WTC11 (cell line): ENCODE measurements around the gene DAPK3. TPM values are rescaled to one million over a fixed set of nuclear protein-coding genes. Genes with fewer than 3 reads are reported as not detected.
A peak's percentile ranks its signal among the peaks of the same experiment; 100 is the strongest.

Source experiments
- ATAC-seq: fragments of 200-7000 bp; cut with Tn5 transposase; 2 replicates; pipeline ENCODE4 v1.10.0; 2021; ENCODE audit warnings: mild to moderate bottlenecking, moderate library complexity
- CTCF ChIA-PET: fragments of 300-600 bp; sonication (Branson Sonifier 250); formaldehyde crosslinking; loops from one replicate; lab custom pipeline; 2021; ENCODE audit warnings: antibody characterized with exemption; lab: Charles Lee
- POLR2A ChIA-PET: fragments of 350-600 bp; sonication (Branson Sonifier 250); formaldehyde crosslinking; loops from one replicate; lab custom pipeline; 2021; ENCODE audit warnings: antibody characterized with exemption; lab: Charles Lee
- DNase-seq: peaks from one replicate; pipeline ENCODE4 v3.0.0; 2021; ENCODE audit warnings: low spot score
- H3K27ac Mint-ChIP-seq: 2 replicates; pipeline ENCODE4 v1.8.0; 2021; ENCODE audit warnings: mixed read lengths
- H3K27me3 Mint-ChIP-seq: 2 replicates; pipeline ENCODE4 v1.8.0; 2021; ENCODE audit warnings: low read depth, mild to moderate bottlenecking, moderate library complexity, mixed read lengths
- H3K36me3 Mint-ChIP-seq: 2 replicates; pipeline ENCODE4 v1.8.0; 2021; ENCODE audit warnings: mixed read lengths
- H3K4me1 Mint-ChIP-seq: 2 replicates; pipeline ENCODE4 v1.8.0; 2022; ENCODE audit warnings: mixed read lengths
- H3K4me3 Mint-ChIP-seq: 2 replicates; pipeline ENCODE4 v1.8.0; 2021; ENCODE audit warnings: mild to moderate bottlenecking, moderate library complexity, mixed read lengths
- H3K9me3 Mint-ChIP-seq: 2 replicates; pipeline ENCODE4 v1.8.0; 2021; ENCODE audit warnings: mixed read lengths
- ATF1 ChIP-seq: sonication (generic); formaldehyde crosslinking; IDR thresholded peaks from 2 replicates; pipeline ENCODE4 v1.8.1; 2023; ENCODE audit warnings: mild to moderate bottlenecking, moderate library complexity, missing genetic modification reagents
- ESRRA ChIP-seq: sonication (generic); formaldehyde crosslinking; IDR thresholded peaks from 2 replicates; pipeline ENCODE4 v1.8.1; 2022; ENCODE audit warnings: mild to moderate bottlenecking, missing genetic modification reagents, borderline replicate concordance
- NFATC4 ChIP-seq: fragments of 250-450 bp; sonication (Bioruptor Pico); IDR thresholded peaks from 2 replicates; pipeline ENCODE4 v1.9.0; 2021; ENCODE audit warnings: mild to moderate bottlenecking
- NR3C1 ChIP-seq: sonication (generic); formaldehyde crosslinking; conservative IDR thresholded peaks from 2 replicates; pipeline ENCODE4 v1.8.1; 2023; ENCODE audit warnings: low read depth, mild to moderate bottlenecking, missing genetic modification reagents
- SP1 ChIP-seq: sonication (generic); formaldehyde crosslinking; conservative IDR thresholded peaks from 2 replicates; pipeline ENCODE4 v1.8.1; 2022; ENCODE audit warnings: missing genetic modification reagents
- TEAD4 ChIP-seq: sonication (generic); formaldehyde crosslinking; IDR thresholded peaks from 2 replicates; pipeline ENCODE4 v1.8.0; 2022; ENCODE audit warnings: mild to moderate bottlenecking, missing genetic modification reagents
- ZNF317 ChIP-seq: sonication (generic); formaldehyde crosslinking; IDR thresholded peaks from 2 replicates; pipeline ENCODE4 v1.8.1; 2023; ENCODE audit warnings: low read depth, mild to moderate bottlenecking, moderate library complexity, missing genetic modification reagents, borderline replicate concordance
- ZNF416 ChIP-seq: fragments of 250-450 bp; sonication (Bioruptor Pico); IDR thresholded peaks from 2 replicates; pipeline ENCODE4 v1.9.0; 2021; ENCODE audit warnings: mild to moderate bottlenecking, inconsistent platforms
- ZNF423 ChIP-seq: fragments of 250-450 bp; sonication (Bioruptor Pico); IDR thresholded peaks from 2 replicates; pipeline ENCODE4 v2.1.2; 2022; ENCODE audit warnings: mild to moderate bottlenecking, moderate library complexity
- total RNA-seq: library from RNA; stranded (reverse); gene quantifications from 3 replicates; pipeline ENCODE4 v1.2.3, GENCODE V29; 2021
- TF ChIP-seq, protein P1 (sequence below): sonication (generic); formaldehyde crosslinking; IDR thresholded peaks from 2 replicates; pipeline ENCODE4 v1.8.0; 2023; ENCODE audit warnings: missing genetic modification reagents, mild to moderate bottlenecking, borderline replicate concordance
- TF ChIP-seq, protein P2 (sequence below): sonication (generic); formaldehyde crosslinking; IDR thresholded peaks from 2 replicates; pipeline ENCODE4 v1.8.1; 2022; ENCODE audit warnings: low read depth, mild to moderate bottlenecking, moderate library complexity, missing genetic modification reagents, borderline replicate concordance
- TF ChIP-seq, protein P3 (sequence below): fragments of 250-450 bp; sonication (Bioruptor Pico); IDR thresholded peaks from 2 replicates; pipeline ENCODE4 v2.1.2; 2022; ENCODE audit warnings: mild to moderate bottlenecking, moderate library complexity
- TF ChIP-seq, protein P4 (sequence below): sonication (generic); formaldehyde crosslinking; IDR thresholded peaks from 2 replicates; pipeline ENCODE4 v1.8.0; 2023; ENCODE audit warnings: missing genetic modification reagents
- TF ChIP-seq, protein P5 (sequence below): sonication (generic); formaldehyde crosslinking; IDR thresholded peaks from 2 replicates; pipeline ENCODE4 v1.8.0; 2022; ENCODE audit warnings: missing genetic modification reagents
- TF ChIP-seq, protein P6 (sequence below): sonication (generic); formaldehyde crosslinking; IDR thresholded peaks from 2 replicates; pipeline ENCODE4 v1.8.1; 2022; ENCODE audit warnings: missing genetic modification reagents, borderline replicate concordance
- TF ChIP-seq, protein P7 (sequence below): sonication (generic); formaldehyde crosslinking; IDR thresholded peaks from 2 replicates; pipeline ENCODE4 v1.8.1; 2023; ENCODE audit warnings: mild to moderate bottlenecking, missing genetic modification reagents
- TF ChIP-seq, protein P8 (sequence below): sonication (generic); formaldehyde crosslinking; IDR thresholded peaks from 2 replicates; pipeline ENCODE4 v1.8.0; 2022; ENCODE audit warnings: mild to moderate bottlenecking, missing genetic modification reagents

Gene DAPK3
- total RNA-seq, 1 experiment from 2014 or later: 73.5 TPM

DNA sequence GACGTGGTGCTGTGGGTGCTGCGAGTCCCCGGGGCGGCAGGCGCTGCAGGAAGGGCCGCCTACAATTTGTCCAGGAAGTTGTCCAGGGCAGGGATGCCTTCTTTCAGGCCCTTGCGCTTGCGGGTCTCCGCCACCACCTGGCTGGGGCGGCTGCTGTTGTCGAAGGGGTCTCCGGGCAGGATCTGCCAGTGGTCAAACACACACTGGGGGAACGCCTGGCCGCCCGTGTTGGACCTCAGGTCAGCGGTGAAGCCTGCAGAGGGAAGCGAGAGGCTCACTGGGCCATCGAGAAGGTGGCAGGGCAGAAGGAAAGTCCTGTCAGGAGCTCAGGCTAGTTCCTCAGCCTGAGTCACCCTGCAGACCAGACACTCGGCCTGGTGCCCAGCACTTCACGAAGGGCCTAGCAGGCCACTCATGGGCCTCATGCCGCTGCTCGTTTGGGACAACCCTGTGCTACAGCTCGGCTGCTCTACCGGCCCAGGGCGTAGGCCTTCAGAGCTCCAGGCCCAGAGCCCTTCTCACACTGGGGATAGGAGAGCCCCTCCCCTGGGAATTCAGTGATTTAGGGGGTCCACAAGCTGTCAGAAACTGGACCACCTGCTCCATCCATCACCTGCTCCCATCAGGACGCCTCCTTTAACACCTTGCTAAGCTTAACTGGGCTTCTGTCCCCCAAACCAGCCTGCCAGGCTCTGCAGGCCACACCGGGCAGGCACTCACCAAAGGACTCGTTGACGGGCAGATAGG lies 5.8 kb upstream of the DAPK3 start:
- CTCF ChIA-PET: no interaction called here
- Mint-ChIP-seq H3K27me3 (no peaks in the 10 kb centered on the region), H3K27ac (no peak overlapping the region), H3K9me3 (no peaks in the 10 kb centered on the region), H3K4me1 (peaks cover 3% of the 10 kb centered on the region; the same call in 1 of the 2 replicates), H3K36me3 (peaks cover 60% of the 10 kb centered on the region), H3K4me3 (no peak overlapping the region)
- DNase-seq: no peak
- POLR2A ChIA-PET: interaction anchor here (1.1 kb wide), 1 partner anchor 9 kb away, joined by 4 read pairs; the partner anchor contains the start of gene EEF2
- TF ChIP-seq, protein P1, sequence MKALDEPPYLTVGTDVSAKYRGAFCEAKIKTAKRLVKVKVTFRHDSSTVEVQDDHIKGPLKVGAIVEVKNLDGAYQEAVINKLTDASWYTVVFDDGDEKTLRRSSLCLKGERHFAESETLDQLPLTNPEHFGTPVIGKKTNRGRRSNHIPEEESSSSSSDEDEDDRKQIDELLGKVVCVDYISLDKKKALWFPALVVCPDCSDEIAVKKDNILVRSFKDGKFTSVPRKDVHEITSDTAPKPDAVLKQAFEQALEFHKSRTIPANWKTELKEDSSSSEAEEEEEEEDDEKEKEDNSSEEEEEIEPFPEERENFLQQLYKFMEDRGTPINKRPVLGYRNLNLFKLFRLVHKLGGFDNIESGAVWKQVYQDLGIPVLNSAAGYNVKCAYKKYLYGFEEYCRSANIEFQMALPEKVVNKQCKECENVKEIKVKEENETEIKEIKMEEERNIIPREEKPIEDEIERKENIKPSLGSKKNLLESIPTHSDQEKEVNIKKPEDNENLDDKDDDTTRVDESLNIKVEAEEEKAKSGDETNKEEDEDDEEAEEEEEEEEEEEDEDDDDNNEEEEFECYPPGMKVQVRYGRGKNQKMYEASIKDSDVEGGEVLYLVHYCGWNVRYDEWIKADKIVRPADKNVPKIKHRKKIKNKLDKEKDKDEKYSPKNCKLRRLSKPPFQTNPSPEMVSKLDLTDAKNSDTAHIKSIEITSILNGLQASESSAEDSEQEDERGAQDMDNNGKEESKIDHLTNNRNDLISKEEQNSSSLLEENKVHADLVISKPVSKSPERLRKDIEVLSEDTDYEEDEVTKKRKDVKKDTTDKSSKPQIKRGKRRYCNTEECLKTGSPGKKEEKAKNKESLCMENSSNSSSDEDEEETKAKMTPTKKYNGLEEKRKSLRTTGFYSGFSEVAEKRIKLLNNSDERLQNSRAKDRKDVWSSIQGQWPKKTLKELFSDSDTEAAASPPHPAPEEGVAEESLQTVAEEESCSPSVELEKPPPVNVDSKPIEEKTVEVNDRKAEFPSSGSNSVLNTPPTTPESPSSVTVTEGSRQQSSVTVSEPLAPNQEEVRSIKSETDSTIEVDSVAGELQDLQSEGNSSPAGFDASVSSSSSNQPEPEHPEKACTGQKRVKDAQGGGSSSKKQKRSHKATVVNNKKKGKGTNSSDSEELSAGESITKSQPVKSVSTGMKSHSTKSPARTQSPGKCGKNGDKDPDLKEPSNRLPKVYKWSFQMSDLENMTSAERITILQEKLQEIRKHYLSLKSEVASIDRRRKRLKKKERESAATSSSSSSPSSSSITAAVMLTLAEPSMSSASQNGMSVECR (CRISPR knock-in tag): no peak
- TF ChIP-seq NR3C1 (CRISPR knock-in tag) (no peak), ATF1 (CRISPR knock-in tag) (no peak), TEAD4 (CRISPR knock-in tag) (no peak), NFATC4 (CRISPR knock-in tag) (peak; percentile 32; the same call in 1 of the 2 replicates), ZNF416 (CRISPR knock-in tag) (peak; percentile 89), ESRRA (no peak), ZNF423 (no peak), SP1 (no peak), ZNF317 (CRISPR knock-in tag) (no peak)
- TF ChIP-seq, protein P2, sequence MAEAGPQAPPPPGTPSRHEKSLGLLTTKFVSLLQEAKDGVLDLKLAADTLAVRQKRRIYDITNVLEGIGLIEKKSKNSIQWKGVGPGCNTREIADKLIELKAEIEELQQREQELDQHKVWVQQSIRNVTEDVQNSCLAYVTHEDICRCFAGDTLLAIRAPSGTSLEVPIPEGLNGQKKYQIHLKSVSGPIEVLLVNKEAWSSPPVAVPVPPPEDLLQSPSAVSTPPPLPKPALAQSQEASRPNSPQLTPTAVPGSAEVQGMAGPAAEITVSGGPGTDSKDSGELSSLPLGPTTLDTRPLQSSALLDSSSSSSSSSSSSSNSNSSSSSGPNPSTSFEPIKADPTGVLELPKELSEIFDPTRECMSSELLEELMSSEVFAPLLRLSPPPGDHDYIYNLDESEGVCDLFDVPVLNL (CRISPR knock-in tag): no peak
- TF ChIP-seq, protein P3, sequence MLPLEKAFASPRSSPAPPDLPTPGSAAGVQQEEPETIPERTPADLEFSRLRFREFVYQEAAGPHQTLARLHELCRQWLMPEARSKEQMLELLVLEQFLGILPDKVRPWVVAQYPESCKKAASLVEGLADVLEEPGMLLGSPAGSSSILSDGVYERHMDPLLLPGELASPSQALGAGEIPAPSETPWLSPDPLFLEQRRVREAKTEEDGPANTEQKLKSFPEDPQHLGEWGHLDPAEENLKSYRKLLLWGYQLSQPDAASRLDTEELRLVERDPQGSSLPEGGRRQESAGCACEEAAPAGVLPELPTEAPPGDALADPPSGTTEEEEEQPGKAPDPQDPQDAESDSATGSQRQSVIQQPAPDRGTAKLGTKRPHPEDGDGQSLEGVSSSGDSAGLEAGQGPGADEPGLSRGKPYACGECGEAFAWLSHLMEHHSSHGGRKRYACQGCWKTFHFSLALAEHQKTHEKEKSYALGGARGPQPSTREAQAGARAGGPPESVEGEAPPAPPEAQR (CRISPR knock-in tag): no peak
- TF ChIP-seq, protein P4, sequence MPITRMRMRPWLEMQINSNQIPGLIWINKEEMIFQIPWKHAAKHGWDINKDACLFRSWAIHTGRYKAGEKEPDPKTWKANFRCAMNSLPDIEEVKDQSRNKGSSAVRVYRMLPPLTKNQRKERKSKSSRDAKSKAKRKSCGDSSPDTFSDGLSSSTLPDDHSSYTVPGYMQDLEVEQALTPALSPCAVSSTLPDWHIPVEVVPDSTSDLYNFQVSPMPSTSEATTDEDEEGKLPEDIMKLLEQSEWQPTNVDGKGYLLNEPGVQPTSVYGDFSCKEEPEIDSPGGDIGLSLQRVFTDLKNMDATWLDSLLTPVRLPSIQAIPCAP (CRISPR knock-in tag): peak; percentile 55; the same call in 1 of the 2 replicates
- TF ChIP-seq, protein P5, sequence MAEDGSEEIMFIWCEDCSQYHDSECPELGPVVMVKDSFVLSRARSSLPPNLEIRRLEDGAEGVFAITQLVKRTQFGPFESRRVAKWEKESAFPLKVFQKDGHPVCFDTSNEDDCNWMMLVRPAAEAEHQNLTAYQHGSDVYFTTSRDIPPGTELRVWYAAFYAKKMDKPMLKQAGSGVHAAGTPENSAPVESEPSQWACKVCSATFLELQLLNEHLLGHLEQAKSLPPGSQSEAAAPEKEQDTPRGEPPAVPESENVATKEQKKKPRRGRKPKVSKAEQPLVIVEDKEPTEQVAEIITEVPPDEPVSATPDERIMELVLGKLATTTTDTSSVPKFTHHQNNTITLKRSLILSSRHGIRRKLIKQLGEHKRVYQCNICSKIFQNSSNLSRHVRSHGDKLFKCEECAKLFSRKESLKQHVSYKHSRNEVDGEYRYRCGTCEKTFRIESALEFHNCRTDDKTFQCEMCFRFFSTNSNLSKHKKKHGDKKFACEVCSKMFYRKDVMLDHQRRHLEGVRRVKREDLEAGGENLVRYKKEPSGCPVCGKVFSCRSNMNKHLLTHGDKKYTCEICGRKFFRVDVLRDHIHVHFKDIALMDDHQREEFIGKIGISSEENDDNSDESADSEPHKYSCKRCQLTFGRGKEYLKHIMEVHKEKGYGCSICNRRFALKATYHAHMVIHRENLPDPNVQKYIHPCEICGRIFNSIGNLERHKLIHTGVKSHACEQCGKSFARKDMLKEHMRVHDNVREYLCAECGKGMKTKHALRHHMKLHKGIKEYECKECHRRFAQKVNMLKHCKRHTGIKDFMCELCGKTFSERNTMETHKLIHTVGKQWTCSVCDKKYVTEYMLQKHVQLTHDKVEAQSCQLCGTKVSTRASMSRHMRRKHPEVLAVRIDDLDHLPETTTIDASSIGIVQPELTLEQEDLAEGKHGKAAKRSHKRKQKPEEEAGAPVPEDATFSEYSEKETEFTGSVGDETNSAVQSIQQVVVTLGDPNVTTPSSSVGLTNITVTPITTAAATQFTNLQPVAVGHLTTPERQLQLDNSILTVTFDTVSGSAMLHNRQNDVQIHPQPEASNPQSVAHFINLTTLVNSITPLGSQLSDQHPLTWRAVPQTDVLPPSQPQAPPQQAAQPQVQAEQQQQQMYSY (CRISPR knock-in tag): 0 out of 2 replicates have a peak, but pooled peaks have one; percentile 17
- TF ChIP-seq, protein P6, sequence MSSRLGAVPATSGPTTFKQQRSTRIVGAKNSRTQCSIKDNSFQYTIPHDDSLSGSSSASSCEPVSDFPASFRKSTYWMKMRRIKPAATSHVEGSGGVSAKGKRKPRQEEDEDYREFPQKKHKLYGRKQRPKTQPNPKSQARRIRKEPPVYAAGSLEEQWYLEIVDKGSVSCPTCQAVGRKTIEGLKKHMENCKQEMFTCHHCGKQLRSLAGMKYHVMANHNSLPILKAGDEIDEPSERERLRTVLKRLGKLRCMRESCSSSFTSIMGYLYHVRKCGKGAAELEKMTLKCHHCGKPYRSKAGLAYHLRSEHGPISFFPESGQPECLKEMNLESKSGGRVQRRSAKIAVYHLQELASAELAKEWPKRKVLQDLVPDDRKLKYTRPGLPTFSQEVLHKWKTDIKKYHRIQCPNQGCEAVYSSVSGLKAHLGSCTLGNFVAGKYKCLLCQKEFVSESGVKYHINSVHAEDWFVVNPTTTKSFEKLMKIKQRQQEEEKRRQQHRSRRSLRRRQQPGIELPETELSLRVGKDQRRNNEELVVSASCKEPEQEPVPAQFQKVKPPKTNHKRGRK (CRISPR knock-in tag): no peak
- TF ChIP-seq, protein P7, sequence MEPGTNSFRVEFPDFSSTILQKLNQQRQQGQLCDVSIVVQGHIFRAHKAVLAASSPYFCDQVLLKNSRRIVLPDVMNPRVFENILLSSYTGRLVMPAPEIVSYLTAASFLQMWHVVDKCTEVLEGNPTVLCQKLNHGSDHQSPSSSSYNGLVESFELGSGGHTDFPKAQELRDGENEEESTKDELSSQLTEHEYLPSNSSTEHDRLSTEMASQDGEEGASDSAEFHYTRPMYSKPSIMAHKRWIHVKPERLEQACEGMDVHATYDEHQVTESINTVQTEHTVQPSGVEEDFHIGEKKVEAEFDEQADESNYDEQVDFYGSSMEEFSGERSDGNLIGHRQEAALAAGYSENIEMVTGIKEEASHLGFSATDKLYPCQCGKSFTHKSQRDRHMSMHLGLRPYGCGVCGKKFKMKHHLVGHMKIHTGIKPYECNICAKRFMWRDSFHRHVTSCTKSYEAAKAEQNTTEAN (CRISPR knock-in tag): no peak
- TF ChIP-seq, protein P8, sequence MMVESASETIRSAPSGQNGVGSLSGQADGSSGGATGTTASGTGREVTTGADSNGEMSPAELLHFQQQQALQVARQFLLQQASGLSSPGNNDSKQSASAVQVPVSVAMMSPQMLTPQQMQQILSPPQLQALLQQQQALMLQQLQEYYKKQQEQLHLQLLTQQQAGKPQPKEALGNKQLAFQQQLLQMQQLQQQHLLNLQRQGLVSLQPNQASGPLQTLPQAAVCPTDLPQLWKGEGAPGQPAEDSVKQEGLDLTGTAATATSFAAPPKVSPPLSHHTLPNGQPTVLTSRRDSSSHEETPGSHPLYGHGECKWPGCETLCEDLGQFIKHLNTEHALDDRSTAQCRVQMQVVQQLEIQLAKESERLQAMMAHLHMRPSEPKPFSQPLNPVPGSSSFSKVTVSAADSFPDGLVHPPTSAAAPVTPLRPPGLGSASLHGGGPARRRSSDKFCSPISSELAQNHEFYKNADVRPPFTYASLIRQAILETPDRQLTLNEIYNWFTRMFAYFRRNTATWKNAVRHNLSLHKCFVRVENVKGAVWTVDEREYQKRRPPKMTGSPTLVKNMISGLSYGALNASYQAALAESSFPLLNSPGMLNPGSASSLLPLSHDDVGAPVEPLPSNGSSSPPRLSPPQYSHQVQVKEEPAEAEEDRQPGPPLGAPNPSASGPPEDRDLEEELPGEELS (CRISPR knock-in tag): no peak
- no peak for ATAC-seq
